OCI-LY3 (cell line): ENCODE results near the gene NDUFA12.
A peak's percentile ranks its signal among the peaks of the same experiment; 100 is the strongest.

ENCODE experiments used
- H2AFZ ChIP-seq: fragments of 200-600, 300-600 bp; shearing (Covaris generic); 2 replicates; pipeline ENCODE4 v1.6.0; 2014; ENCODE audit warnings: antibody characterized with exemption, low read depth, low read length
- H3K27ac ChIP-seq: fragments of 200-600, 300-600 bp; sonication (generic); 2 replicates; pipeline ENCODE4 v1.5.1; 2014; ENCODE audit warnings: mild to moderate bottlenecking, low read length, moderate library complexity, mixed read lengths
- H3K27me3 ChIP-seq: fragments of 200-600, 300-600 bp; sonication (generic); 2 replicates; pipeline ENCODE4 v1.6.1; 2014; ENCODE audit warnings: low read depth, low read length, mixed read lengths
- H3K36me3 ChIP-seq: fragments of 200-600, 300-600 bp; sonication (generic); replicated peaks from 2 replicates; pipeline ENCODE3; 2014; ENCODE audit warnings: low read depth, low read length, mixed read lengths
- H3K4me1 ChIP-seq: fragments of 300-600, 200-600 bp; sonication (generic); 2 replicates; pipeline ENCODE4 v1.6.1; 2014; ENCODE audit warnings: low read length, mixed read lengths
- H3K4me2 ChIP-seq: fragments of 200-600, 300-600 bp; sonication (generic); 2 replicates; pipeline ENCODE4 v1.6.1; 2014; ENCODE audit warnings: low read length, mixed read lengths
- H3K4me3 ChIP-seq: fragments of 300-600, 200-600 bp; sonication (generic); 2 replicates; pipeline ENCODE4 v1.5.1; 2014; ENCODE audit warnings: antibody characterized with exemption, mild to moderate bottlenecking, low read length, moderate library complexity
- H3K79me2 ChIP-seq: fragments of 300-600, 200-600 bp; shearing (Covaris generic); 2 replicates; pipeline ENCODE4 v1.6.1; 2014; ENCODE audit warnings: mild to moderate bottlenecking, low read length, mixed read lengths
- H3K9ac ChIP-seq: fragments of 300-600, 200-600 bp; shearing (Covaris generic); 2 replicates; pipeline ENCODE4 v1.6.0; 2014; ENCODE audit warnings: mild to moderate bottlenecking, low read length, moderate library complexity
- H3K9me3 ChIP-seq: fragments of 200-600, 300-600 bp; shearing (Covaris generic); 2 replicates; pipeline ENCODE4 v1.6.1; 2014; ENCODE audit warnings: low read length, mixed read lengths; ENCODE audit not compliant: insufficient read depth
- H4K20me1 ChIP-seq: fragments of 200-600, 300-600 bp; sonication (generic); 2 replicates; pipeline ENCODE4 v1.6.1; 2016; ENCODE audit warnings: low read length, mixed read lengths; ENCODE audit not compliant: insufficient read depth
- EZH2phosphoT487 ChIP-seq: fragments of 200-600 bp; shearing (Covaris generic); IDR thresholded peaks from 2 replicates; pipeline ENCODE4 v1.6.1; 2018; ENCODE audit warnings: antibody characterized with exemption, mixed run types, low read depth
- TF ChIP-seq, protein P1 (sequence below): fragments of 200-600, 300-600 bp; sonication (generic); IDR thresholded peaks from 2 replicates; pipeline ENCODE4 v1.5.1; 2014; ENCODE audit warnings: antibody characterized with exemption, low read length, low read depth

NDUFA12 gene

DNA sequence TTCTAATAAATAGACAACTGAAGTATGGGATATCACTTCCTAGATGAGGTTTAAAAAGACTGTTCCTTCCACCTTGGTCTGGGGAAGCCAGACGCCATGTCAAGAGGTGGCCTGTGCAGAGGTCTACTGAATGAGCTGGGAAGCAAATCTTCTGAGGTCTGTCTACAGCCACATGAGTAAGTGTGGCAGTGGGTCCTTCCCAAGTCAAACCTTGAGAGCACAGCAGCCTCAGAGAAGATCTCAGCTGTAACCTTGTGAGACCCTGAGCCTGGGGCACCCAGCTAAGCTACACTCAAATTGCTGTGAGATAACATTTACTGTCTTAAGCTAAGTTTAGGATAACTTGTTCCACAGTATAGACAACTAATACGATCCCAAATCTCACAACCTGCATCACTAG lies 20.2 kb downstream of the NDUFA12 start:
- Histone ChIP-seq H3K4me1 (no peaks in the 10 kb centered on the region), H3K36me3 (peaks cover 6% of the 10 kb centered on the region), H2AFZ (no peak overlapping the region), H3K4me2 (no peak overlapping the region), H3K79me2 (0 out of 2 replicates have a peak, but pooled peaks cover 2% of the 10 kb centered on the region), H3K27me3 (no peaks in the 10 kb centered on the region), H3K27ac (no peak overlapping the region), H3K9me3 (no peaks in the 10 kb centered on the region), H3K9ac (no peak overlapping the region), H3K4me3 (no peak overlapping the region), H4K20me1 (peaks cover 4% of the 10 kb centered on the region; the same call in 1 of the 2 replicates)
- TF ChIP-seq, protein P1, sequence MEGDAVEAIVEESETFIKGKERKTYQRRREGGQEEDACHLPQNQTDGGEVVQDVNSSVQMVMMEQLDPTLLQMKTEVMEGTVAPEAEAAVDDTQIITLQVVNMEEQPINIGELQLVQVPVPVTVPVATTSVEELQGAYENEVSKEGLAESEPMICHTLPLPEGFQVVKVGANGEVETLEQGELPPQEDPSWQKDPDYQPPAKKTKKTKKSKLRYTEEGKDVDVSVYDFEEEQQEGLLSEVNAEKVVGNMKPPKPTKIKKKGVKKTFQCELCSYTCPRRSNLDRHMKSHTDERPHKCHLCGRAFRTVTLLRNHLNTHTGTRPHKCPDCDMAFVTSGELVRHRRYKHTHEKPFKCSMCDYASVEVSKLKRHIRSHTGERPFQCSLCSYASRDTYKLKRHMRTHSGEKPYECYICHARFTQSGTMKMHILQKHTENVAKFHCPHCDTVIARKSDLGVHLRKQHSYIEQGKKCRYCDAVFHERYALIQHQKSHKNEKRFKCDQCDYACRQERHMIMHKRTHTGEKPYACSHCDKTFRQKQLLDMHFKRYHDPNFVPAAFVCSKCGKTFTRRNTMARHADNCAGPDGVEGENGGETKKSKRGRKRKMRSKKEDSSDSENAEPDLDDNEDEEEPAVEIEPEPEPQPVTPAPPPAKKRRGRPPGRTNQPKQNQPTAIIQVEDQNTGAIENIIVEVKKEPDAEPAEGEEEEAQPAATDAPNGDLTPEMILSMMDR = no peak
- no peak for TF ChIP-seq EZH2phosphoT487

DNA sequence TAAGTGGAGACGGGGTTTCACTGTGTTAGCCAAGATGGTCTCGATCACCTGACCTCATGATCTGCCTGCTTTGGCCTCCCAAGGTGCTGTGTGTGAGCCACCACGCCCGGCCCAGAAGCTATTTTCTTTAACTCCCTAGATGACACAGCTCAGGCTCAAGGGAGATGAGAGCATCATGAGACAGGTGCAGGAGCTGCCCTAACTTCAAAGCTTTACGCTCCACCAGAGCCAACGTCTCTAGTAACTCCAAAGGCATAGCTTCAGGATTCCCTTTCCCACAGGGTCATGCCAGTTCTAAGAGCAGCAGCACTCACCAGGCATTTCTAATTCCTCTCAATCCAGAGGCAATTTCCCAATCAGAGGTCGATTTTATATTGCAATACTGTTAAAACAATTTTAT lies 21.0 kb downstream of the NDUFA12 start:
- Histone ChIP-seq H3K9me3 (no peaks in the 10 kb centered on the region), H3K4me3 (no peak overlapping the region), H2AFZ (no peak overlapping the region), H3K4me2 (no peak overlapping the region), H4K20me1 (peaks cover 4% of the 10 kb centered on the region; the same call in 1 of the 2 replicates), H3K4me1 (no peaks in the 10 kb centered on the region), H3K79me2 (0 out of 2 replicates have a peak, but pooled peaks cover 2% of the 10 kb centered on the region), H3K27me3 (no peaks in the 10 kb centered on the region), H3K9ac (no peak overlapping the region), H3K36me3 (peaks cover 6% of the 10 kb centered on the region), H3K27ac (no peak overlapping the region)
- no peak for TF ChIP-seq EZH2phosphoT487
- TF ChIP-seq, protein P1 = no peak

DNA sequence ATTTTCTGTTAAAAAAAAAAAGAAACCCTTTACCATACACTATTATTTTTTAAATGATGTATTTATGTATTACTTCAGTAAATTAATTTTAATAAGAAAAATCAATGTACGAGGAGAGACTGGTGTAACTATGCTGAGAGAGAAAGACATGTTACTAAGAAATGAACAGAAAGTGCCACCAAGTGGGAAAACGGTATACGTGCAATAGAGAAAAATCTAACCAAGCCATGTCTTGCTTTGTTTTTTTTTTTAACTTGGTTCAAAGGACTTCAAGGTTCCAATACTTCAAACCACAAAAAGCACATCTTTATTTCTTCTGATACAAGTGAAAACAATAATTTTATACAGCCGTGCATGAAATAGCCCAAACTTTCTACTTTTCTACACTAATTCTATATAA lies 22.9 kb downstream of the NDUFA12 start:
- H3K36me3 ChIP-seq = no peaks in the 10 kb centered on the region
- H3K27me3 ChIP-seq = no peaks in the 10 kb centered on the region
- no peaks in the 10 kb centered on the region for H3K79me2 ChIP-seq
- H3K9me3 ChIP-seq = no peaks in the 10 kb centered on the region
- H3K4me3 ChIP-seq = no peak overlapping the region
- H3K4me2 ChIP-seq = no peak overlapping the region
- H3K27ac ChIP-seq = no peak overlapping the region
- H3K4me1 ChIP-seq = no peaks in the 10 kb centered on the region
- no peaks in the 10 kb centered on the region for H4K20me1 ChIP-seq
- H2AFZ ChIP-seq = no peak overlapping the region
- H3K9ac ChIP-seq = no peak overlapping the region
- TF ChIP-seq, protein P1 = peak; percentile 47
- no peak for TF ChIP-seq EZH2phosphoT487

DNA sequence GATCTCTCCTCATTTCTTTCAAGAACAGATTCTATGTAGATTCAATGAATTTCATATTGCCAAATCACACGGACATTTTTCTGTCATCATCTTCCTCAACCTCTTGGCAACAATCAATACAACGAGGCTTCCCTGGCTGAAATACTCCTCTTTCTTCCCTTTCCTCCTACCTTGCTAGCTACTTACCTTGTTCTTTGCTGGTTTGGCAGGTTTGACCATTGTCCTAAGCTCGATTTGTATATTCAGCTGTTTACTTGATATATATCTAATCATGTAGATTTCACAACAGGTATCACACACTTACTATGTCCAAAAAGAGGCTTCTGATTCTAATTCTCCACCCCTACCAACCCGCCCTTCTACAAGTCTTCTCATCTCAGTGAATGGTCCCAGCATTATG lies 23.6 kb downstream of the NDUFA12 start:
- Histone ChIP-seq H3K79me2 (no peaks in the 10 kb centered on the region), H3K27me3 (no peaks in the 10 kb centered on the region), H3K27ac (no peak overlapping the region), H4K20me1 (no peaks in the 10 kb centered on the region), H2AFZ (no peak overlapping the region), H3K36me3 (no peaks in the 10 kb centered on the region), H3K9ac (no peak overlapping the region), H3K4me2 (no peak overlapping the region), H3K9me3 (no peaks in the 10 kb centered on the region), H3K4me3 (no peak overlapping the region), H3K4me1 (no peaks in the 10 kb centered on the region)
- TF ChIP-seq EZH2phosphoT487 = no peak
